NCI-H1048 (cell line): Measurements from ENCODE around the gene TPBG.

Experiments
- DNase-seq: peaks from one replicate; lab custom pipeline; 2025; lab: John Stamatoyannopoulos, UW

The TPBG gene

GRCh38 chr6:82363428-82364086 lies at the start of gene TPBG:
TPBG (plus strand) TSS chr6:82363817; CDS start chr6:82364962, 1,145 bp downstream.
- peak; percentile 5 for DNase-seq

- no peak for DNase-seq
Measured at GRCh38 chr6:82322386-82322785, 41.2 kb upstream of the TPBG start.

- no peak for DNase-seq
Measured at GRCh38 chr6:82329766-82330165, 33.9 kb upstream of the TPBG start.

GRCh38 chr6:82330171-82330804 lies 33.3 kb upstream of the TPBG start:
- no peak for DNase-seq

DNA sequence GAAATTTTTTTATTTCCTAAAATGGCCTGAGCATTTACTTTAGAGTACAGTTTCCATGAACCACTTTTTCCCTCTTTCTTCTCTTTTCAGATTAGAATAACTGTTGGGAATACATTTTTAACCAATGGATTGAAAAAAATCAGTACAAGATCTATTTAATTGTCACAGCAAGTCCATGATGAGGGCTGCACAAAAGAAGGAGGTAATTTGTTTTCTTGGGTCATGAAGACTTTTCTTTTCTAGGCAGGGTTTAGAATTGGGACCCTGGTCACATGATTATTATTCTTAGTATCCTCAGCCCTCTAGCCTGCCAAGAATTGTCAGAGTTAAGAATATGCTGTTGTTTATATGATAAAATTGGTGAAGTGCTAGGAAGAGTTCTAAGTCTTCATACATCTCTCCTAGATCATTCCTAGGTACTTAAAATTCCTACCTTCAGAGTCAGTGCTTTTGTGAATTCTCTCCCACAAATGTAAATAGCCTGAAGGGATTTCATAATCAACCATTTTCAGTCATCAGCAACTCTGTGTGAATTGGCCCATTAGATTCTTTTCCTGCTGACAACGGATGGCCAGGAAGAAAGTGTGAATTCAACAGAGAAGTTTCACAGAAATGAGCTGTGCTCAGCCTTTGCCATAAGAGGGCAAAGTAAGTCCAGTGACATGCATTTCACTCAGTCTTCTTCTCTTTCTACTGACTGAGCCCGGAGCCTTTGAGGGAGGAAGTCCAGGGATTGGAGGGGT lies 32.4 kb upstream of the TPBG start:
- peak; percentile 3 for DNase-seq

- DNase-seq: no peak
Measured at GRCh38 chr6:82333781-82334180, 29.8 kb upstream of the TPBG start.

- DNase-seq: no peak
Measured at GRCh38 chr6:82337688-82338257, 25.8 kb upstream of the TPBG start.

DNA sequence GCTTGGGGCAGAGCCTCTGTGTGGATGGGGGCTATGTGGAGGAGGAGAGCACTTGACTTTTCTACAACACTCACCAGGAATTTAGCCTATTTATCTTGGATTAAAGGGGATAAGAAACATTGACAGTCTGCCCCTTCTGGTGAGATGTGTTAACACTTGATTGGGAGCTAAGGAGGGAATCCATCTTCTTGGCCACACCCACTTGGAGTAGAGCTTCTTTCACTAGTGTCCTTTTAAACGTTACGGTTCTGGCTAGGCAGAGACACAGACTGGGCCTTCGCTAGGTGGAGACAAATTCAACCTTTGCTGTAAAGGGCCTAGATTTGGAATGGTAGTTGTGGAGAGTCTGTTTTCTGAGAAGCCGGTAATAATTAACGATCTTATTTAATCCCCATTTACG lies 15.5 kb upstream of the TPBG start:
- no peak for DNase-seq

DNA sequence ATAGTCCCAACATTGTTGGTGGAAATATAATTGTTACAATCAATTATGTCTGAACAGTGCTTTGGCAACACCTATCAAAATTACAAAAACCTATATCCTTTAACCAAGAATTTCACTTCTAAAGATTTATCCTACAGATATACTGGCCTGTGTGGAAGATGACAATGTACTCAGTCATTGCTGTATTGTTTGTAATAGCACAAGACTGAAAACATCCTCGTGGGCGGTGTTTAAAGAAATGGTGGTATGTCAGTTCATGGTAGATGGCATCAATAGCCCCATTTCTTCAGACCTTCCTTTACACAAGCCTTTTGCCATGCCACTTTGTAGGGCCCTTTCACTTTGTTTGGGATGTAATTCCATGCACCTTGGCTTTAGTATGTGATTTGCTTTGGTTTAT lies 9.8 kb upstream of the TPBG start:
- DNase-seq: no peak

- DNase-seq: no peak
Measured at GRCh38 chr6:82360552-82360951, 3.1 kb upstream of the TPBG start.

DNA sequence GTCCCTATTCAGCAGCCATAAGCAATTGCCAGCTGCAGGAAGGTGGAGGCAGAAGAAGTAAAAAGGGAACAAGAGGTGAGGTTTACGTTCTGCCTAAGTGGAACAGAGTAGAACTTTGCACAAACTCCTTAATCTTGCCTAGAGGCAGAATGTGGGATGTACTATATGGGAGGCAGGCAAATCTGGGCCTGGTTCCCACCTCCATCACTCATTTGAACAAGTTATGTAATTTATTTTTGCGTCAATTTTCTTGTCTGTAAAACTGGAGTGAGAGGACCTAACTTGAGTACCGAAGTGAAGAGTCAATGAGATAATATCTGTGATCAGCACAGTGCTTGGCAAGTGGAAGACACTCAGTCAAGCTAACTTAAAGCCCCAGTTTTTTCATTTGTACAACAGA lies 2.0 kb upstream of the TPBG start:
- no peak for DNase-seq

DNA sequence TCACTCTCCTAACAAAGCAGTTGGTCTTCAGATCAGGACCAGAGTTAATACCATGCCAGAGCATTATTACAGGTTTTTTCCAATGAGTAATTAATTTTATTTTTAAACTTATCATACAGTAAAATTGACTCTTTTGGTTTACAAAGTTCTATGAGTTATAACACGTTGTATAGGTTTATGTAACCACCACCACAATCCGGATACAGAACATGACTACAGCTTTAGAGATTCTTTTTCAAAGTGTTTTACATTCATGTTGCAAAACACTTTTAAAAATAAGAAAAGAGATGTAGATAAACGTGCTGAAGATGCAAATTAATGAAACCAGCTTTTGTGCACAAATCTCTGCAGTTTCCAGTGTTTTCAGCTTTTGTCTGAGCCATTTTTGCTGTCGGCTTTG lies 1.5 kb upstream of the TPBG start:
- no peak for DNase-seq

GRCh38 chr6:82362878-82363427 lies 664 bp upstream of the TPBG start:
- DNase-seq: no peak

GRCh38 chr6:82364087-82365015 lies 734 bp downstream of the TPBG start:
- DNase-seq: peak; percentile 37

GRCh38 chr6:82365016-82365795 lies 1.6 kb downstream of the TPBG start:
- DNase-seq: no peak

- DNase-seq: no peak
Measured at GRCh38 chr6:82367704-82368103, 4.1 kb downstream of the TPBG start.

- no peak for DNase-seq
Measured at GRCh38 chr6:82370788-82371187, 7.2 kb downstream of the TPBG start.

GRCh38 chr6:82371799-82372546 lies 8.4 kb downstream of the TPBG start:
- DNase-seq: no peak

- DNase-seq: no peak
Measured at GRCh38 chr6:82372656-82373055, 9.0 kb downstream of the TPBG start.

GRCh38 chr6:82374516-82374915 lies 10.9 kb downstream of the TPBG start:
- DNase-seq: no peak
